GM10248 (cell line): Measurements from ENCODE around the gene AMDHD1.

ENCODE experiments used
- CTCF ChIA-PET: fragments of 300-600 bp; sonication (Branson Sonifier 250); formaldehyde crosslinking; extraction: SDS; loops from one replicate; lab custom pipeline; 2021; ENCODE audit warnings: antibody characterized with exemption; lab: Yijun Ruan, JAX
- POLR2A ChIA-PET: fragments of 350-650 bp; sonication (Branson Sonifier 250); formaldehyde crosslinking; extraction: SDS; loops from one replicate; lab custom pipeline; 2020; ENCODE audit warnings: antibody characterized with exemption; lab: Yijun Ruan, JAX
- DNase-seq: peaks from one replicate; pipeline ENCODE4 v3.0.0; 2012; ENCODE audit errors: extremely low spot score
- CTCF ChIP-seq: IDR thresholded peaks from 2 replicates; pipeline ENCODE4 v1.5.1; 2012; ENCODE audit warnings: mild to moderate bottlenecking, low read depth; ENCODE audit errors: extremely low read depth, missing control alignments, control extremely low read depth

The AMDHD1 gene

GRCh38 chr12:95996034-95996658 is 53.0 kb downstream of the AMDHD1 start, which contains the start of gene HAL:
HAL (minus strand) TSS chr12:95996344; CDS start chr12:95995910, 434 bp downstream.
- TF ChIP-seq CTCF: no peak
- ChIA-PET CTCF (interaction anchor here (0.7 to 1.0 kb wide), 2 partner anchors 10 to 18 kb away, joined by 3 read pairs; no protein-coding TSS in a partner anchor), POLR2A (no interaction called here)
- DNase-seq: no peak

GRCh38 chr12:95997276-95997675 is 54.1 kb downstream of the AMDHD1 start:
- DNase-seq: no peak
- no peak for TF ChIP-seq CTCF
- ChIA-PET CTCF (interaction anchor here (1.0 to 1.3 kb wide), 3 partner anchors 17 to 453 kb away, joined by 3 read pairs; no protein-coding TSS in a partner anchor), POLR2A (no interaction called here)

GRCh38 chr12:95997911-95998510 is 54.9 kb downstream of the AMDHD1 start:
- ChIA-PET CTCF (interaction anchor here (0.7 to 3.6 kb wide), 26 partner anchors 8 to 520 kb away, joined by 3 to 28 read pairs (median 9); partner anchors contain the start of genes AMDHD1 and CCDC38), POLR2A (no interaction called here)
- no peak for TF ChIP-seq CTCF
- no peak for DNase-seq

- TF ChIP-seq CTCF: peak; percentile 70
- ChIA-PET POLR2A (interaction anchor here (0.6 kb wide), 1 partner anchor 1009 kb away, joined by 3 read pairs; no protein-coding TSS in a partner anchor), CTCF (interaction anchor here (0.7 to 3.6 kb wide), 31 partner anchors 9 to 519 kb away, joined by 3 to 28 read pairs (median 5); partner anchors contain the start of genes AMDHD1 and CCDC38)
- peak; percentile 72 for DNase-seq
Measured at GRCh38 chr12:95998611-95999286, 55.6 kb downstream of the AMDHD1 start.

GRCh38 chr12:95999484-95999883 is 56.4 kb downstream of the AMDHD1 start:
- ChIA-PET POLR2A (interaction anchor here (0.6 kb wide), 1 partner anchor 1010 kb away, joined by 3 read pairs; no protein-coding TSS in a partner anchor), CTCF (interaction anchor here (0.9 to 3.6 kb wide), 23 partner anchors 8 to 518 kb away, joined by 3 to 28 read pairs (median 9); partner anchors contain the start of genes AMDHD1 and CCDC38)
- no peak for TF ChIP-seq CTCF
- no peak for DNase-seq

DNA sequence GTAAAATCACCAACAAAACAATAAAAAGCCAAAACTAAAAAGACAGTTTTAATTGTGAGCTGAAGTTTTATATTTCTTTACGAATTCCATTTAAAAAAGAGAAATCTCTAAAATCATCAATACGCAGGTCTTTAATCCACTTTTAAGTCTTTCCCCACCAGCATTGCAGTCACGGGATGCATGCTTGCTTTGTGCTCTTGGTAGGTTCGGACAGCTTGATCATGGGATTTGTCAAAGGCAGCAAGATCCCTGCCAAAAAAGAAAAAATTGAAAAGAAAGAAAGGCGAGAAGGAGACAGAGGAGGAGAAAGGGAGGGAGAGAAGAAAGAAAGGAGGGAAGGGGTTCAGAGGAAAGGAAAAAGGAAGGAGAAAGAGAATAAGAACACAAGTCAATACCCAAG is 57.7 kb downstream of the AMDHD1 start:
- ChIA-PET CTCF (interaction anchor here (1.1 to 3.6 kb wide), 8 partner anchors 10 to 214 kb away, joined by 3 to 28 read pairs (median 6); no protein-coding TSS in a partner anchor), POLR2A (no interaction called here)
- TF ChIP-seq CTCF: no peak
- no peak for DNase-seq
